Stimulated activated CD4-positive, alpha-beta T cell treated with anti-CD3 and anti-CD28 coated beads, Interleukin-4, amount 100 ng/mL, for 48 hours (primary cell): Measurements from ENCODE around the gene CTSF.

Source experiments
- DNase-seq, 2 donors: peaks; one replicate each; pipeline ENCODE4 v3.0.0-alpha.2; 2020; ENCODE audit warnings: low read depth in 2 of 2

The CTSF gene

DNA sequence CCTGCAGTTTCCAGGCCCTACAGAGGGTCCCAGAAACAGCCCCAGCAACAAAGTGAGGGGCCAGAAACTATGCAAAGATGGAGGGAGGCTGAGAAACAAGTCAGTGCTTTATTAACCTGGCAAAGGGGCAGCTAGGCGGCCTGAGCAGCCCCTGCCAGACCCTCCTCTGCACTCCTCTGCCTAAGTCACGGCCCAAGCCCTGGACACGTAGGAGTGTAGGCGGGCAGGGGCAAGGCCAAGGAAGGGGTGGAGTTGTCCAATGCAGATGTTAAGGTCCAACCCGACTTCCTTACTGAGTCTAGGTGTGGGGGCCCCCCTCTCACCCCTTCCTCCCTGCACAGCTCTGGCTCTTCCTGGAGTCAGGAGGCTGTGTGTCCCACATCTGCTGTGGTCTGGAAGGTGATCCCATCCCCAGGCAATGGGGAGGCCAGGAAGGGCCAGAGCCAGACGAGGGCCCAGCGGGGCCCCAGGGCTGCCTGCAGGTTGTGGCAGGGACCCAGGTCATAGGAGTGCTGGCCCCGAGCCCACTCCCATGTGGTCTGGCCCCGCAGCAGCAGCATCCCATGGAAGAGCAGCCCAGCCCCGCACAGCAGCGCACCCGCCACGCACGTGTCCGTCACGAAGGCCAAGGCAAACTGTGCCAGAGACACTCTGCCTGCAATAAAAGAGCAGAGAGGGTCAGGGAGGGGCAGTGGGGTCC, 29.1 kb downstream of the CTSF start:
- DNase-seq, result no peak

DNA sequence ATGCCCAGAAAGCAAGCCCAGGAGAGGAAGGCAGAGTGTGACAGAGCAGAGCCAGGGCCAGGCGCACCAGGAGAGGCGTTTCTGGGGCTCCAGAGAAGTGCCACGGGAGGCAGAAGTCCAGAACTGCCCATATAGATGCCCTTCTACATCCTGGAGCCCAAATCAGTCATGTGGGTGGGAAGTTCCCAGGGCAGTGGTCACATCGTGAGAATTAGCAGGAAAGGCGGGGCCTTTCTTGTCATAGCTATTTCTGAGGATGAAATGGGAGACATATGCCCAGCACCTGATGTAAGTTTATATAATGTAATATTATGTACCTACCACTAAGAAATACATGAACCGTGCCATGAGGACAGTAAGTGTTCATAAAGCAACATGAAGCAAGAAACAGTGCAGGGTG, 35.6 kb downstream of the CTSF start:
- no peak for DNase-seq

DNA sequence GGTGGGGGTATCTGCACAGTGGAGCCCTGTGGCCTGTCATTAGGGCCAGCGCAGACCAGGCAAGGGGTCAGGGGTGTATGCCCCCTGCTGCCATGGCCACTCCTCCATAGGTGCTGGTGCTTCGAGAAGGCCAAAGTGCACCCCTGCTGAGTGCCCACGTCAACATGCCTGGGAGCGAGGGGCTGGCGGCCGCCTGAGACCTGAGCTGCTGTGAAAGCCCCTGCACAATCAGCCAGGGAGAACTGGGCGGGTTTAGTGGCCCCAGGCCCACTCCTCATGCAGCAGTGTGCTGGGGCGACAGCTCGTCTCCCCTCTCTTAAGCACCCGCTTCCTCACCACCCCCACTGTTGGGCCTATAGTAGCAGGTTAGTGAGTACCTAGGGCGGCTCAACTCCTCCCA, 36.6 kb downstream of the CTSF start:
- DNase-seq, result no peak

DNA sequence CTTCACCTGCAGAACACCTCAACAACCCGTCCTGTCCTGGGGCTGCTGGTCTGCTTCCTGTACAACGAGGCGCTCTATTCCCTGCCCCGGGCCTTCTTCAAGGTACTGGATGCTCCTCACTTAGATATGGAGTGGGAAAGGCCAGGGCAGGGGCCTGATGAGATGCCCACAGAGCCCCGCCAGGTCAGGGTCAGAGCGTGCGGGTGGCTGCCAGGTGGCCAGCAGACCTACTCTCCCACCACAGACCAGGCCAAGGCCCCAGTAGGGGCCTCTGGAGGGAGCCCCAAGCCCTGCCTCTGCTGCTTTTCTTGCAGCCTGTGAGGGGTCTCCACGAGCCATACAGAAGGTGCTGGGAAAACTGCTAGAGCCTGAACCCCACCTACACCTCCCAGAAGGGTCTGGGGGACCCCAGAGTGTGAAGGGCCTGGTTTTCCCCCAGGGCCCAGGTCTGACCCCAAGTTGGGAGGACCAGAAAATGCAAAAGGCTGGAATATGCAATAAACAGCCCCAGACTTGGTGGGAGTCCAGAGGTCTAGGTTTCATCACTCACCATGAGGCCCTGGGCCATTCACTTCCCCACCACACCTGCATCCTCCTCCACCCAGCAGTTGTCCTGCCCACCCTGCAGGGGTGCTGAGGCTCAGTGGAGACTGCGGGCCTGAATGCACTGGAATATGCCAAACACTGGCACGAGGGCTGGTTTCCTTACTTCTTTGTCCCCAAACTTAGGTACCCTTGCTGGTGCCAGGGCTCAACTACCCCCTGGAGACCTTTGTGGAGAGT, 37.3 kb downstream of the CTSF start:
- no peak for DNase-seq

DNA sequence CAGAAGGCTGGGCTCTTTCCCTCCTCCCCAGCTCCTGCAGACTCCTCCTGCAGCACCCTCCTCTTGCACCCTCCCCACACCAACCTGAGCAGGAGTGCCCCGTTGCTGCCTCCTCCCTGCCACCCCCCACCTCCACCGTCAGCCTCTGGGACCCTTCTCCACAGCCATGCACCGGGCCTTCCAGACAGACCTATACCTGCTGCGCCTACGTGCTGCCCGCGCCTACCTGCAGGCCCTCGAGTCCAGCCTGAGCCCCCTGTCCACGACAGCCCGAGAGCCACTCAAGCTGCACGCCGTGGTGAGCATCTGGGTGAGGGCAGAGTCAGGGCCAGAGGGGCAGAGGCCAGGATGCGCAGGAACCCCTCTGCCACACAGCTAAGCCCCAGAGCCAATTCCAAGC, 38.8 kb downstream of the CTSF start:
- no peak for DNase-seq

DNA sequence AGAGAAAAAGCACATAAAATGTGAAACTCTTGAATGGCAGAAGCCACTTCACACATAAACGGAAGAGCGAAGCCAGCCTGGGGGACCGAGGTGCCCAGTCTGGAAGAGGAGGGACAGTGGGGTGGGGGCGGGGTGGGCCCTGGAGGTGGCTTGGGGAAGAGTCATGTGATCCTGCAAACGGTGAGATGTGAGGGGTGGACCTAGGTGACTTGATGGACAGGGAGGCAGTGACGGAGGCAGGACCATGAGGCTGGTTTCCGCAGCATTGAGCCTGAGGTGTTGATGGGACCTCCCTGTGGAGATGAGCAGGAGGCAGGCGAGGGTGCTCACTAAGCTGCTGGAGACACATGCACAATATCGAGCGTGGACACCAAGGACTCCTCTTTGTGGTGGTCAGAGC, 39.3 kb downstream of the CTSF start:
- no peak for DNase-seq

DNA sequence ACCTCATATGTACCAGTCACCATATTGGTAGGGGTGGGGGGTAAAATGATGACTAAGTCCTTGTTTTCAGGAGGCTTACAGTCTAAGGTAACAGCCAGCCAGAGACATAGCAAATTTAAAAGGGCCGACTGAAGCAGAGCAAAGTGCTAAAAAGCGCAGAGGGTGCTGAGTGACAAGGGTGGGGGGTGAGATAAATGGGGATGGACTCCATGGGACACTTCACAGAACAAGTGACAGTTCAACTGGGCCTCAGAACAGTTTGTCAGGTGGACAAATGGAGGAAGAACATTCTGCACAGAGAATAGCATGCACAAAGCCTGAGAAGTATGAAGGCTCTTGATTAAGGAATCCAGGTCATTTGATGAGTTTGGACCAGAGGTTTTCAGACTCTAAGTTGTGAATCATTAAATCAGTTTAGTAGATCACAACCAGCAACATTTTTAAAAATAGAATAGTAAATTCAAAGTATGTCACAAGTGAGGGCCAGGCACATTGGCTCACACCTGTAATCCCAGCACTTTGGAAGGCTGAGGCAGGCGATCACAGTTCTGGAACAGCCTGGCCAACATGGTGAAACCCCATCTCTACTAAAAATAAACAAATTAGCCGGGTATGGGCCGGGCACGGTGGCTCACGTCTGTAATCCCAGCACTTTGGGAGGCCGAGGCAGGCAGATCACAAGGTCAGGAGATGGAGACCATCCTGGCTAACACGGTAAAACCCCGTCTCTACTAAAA, 43.9 kb downstream of the CTSF start:
- DNase-seq, result no peak

DNA sequence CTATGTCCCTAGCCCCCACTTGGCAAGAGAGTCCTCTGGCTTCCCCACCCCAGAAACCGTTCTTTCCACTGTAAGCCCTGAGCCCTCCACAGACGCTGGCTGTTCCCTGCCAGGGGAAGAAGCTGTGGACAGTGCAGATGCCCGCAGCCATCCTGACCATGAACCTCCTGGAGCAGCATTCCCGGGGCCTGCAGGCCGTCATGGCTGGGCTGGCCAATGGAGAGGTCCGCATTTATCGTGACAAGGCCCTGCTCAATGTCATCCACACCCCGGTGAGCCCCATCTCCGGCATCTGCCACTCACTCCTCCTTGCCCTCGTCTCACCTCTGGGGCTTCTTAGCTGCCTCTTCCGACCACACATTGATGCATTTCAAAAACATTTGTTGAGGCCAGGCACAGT, 44.8 kb downstream of the CTSF start:
- no peak for DNase-seq
